Astrocyte (in vitro differentiated cells and primary cell): ENCODE results near the gene SAA2.

Experiments
- CTCF ChIP-seq: IDR thresholded peaks from 2 replicates; pipeline ENCODE4 v1.5.1; 2011; ENCODE audit warnings: low read depth, mild to moderate bottlenecking, inconsistent platforms, low read length, moderate library complexity; ENCODE audit not compliant: insufficient read depth
- EZH2 ChIP-seq: IDR thresholded peaks from 2 replicates; pipeline ENCODE4 v1.6.1; 2012; ENCODE audit warnings: mild to moderate bottlenecking, low read length, inconsistent platforms; ENCODE audit not compliant: insufficient read depth

- TF ChIP-seq EZH2 (no peak), CTCF (no peak)
These were observed 40.4 kb upstream of the SAA2 start for GRCh38 chr11:18288911-18289310.
